Urinary bladder (tissue), 4 donors: ENCODE data around the gene ARSI. TPM values are rescaled to one million over a fixed set of nuclear protein-coding genes. Genes with fewer than 3 reads are reported as not detected.

Source experiments
- DNase-seq: peaks from one replicate; pipeline ENCODE4 v3.0.0-alpha.2; 2015; ENCODE audit errors: extremely low spot score
- H3K27ac ChIP-seq: one replicate; pipeline ENCODE4 v1.5.1; 2013; ENCODE audit warnings: low read depth, mild to moderate bottlenecking, moderate library complexity
- H3K36me3 ChIP-seq: one replicate; pipeline ENCODE4 v1.6.1; 2013; ENCODE audit warnings: mild to moderate bottlenecking, moderate library complexity; ENCODE audit not compliant: insufficient read depth
- H3K4me1 ChIP-seq: one replicate; pipeline ENCODE4 v1.6.1; 2013; ENCODE audit warnings: mild to moderate bottlenecking, moderate library complexity; ENCODE audit not compliant: insufficient read depth
- H3K4me3 ChIP-seq: one replicate; pipeline ENCODE4 v1.5.1; 2013; ENCODE audit warnings: low read depth, low read length
- WGBS: extraction: QIAGEN DNeasy Blood & Tissue Kit; methylation state at CpG from one replicate; pipeline ENCODE4 v1.1.7; 2013; 5-methylcytosine and 5-hydroxymethylcytosine counted together
- polyA plus RNA-seq: library from polyadenylated mRNA; stranded (reverse); fragments of 200-250 nt; gene quantifications from one replicate; pipeline ENCODE4 v1.2.3, GENCODE V29; 2013
- total RNA-seq: library from RNA; depleted of rRNA; stranded (reverse); fragments of >200 nt; gene quantifications from one replicate; pipeline ENCODE4 v1.2.3, GENCODE V29; 2014
- donor health status: healthy with polysubstance abuse.
- donor health status: healthy.

Gene ARSI
- total and polyA plus RNA-seq, 2 donors = 4.8 to 16.8 TPM

- Histone ChIP-seq H3K27ac (no peak overlapping the region), H3K4me1 (no peaks in the 10 kb centered on the region), H3K4me3 (no peak overlapping the region), H3K36me3 (no peaks in the 10 kb centered on the region)
- WGBS = 47% methylated on average over 12 of the region's 12 CpGs
- no peak for DNase-seq
Measured at GRCh38 chr5:150270541-150271295, 32.0 kb downstream of the ARSI start.

GRCh38 chr5:150266871-150267291 lies 35.8 kb downstream of the ARSI start:
- WGBS = 91% methylated on average over 4 of the region's 4 CpGs
- no peak overlapping the region for H3K4me3 ChIP-seq
- H3K27ac ChIP-seq = no peak overlapping the region
- no peaks in the 10 kb centered on the region for H3K4me1 ChIP-seq
- no peak for DNase-seq
- H3K36me3 ChIP-seq = no peaks in the 10 kb centered on the region

DNA sequence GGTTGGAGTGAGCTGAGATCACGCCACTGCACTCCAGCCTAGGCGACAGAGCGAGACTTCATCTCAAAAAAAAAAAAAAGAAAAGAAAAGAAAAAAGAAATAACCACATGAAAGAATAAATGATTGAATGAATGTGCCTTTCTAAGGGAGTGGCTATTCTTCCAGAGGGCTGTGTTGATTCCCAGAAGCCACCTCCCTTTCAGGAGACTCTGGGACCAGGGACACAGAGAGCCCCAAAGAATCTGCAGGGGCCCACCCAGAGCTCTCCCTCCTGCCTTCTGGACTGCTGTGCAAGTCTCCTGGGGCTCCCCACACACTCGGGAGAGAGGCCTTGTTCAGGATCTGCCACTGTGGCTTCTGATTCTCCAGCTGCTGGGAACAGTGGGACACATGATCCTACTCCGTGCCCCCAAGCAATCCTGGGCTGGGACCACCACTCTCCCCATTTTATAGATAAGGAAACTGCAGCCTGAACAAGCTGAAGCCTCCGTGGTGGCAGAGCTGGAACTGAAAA lies 36.8 kb downstream of the ARSI start:
- H3K27ac ChIP-seq = no peak overlapping the region
- 79% methylated on average over 6 of the region's 6 CpGs for WGBS

DNA sequence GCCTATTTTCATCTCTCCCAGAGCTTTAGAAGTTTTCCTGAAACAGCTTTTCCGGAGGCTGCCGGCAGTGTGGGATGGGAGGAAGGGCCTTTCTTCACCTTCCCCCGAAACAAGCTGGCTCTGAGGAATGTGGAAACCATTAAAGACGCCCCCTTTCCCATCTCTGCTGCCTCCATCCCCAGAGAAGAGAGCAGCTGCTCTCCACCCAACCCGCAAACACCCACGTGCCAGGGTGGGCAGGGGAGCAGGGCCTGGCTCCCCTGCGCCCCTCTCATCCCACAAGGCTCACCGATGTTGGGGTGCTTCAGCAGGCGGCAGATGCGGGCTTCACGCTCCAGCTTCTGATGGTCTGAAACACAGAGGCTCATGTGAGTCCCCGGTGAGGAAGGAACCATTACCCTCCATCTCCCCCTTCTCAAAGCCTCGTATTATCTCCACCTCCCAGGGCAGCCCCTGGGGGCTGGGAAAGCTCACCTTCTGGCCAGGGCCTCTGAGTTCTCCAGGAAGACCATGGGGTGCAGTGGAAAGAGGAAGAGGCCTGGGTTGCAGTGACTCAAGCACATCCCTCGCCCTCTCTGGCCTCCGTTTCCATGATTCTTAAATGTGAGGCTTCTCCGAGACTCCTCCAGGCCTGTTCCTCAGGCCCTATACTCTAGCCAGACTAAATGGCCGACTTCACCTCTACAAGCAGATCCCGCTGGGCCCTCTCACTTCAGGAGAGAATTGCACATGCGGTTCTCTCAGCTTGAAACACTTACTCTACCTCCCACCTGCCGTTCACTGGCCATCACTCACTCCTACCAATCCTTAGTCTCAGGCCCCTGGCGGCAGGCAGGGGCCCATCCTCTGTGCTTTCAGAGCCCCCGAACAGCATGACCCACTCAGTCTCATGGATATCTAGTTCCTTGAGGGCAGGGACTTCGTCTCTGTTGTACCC lies 37.8 kb downstream of the ARSI start:
- Histone ChIP-seq H3K27ac (no peak overlapping the region), H3K36me3 (no peaks in the 10 kb centered on the region), H3K4me3 (no peak overlapping the region), H3K4me1 (no peaks in the 10 kb centered on the region)
- DNase-seq = no peak
- WGBS = 88% methylated on average over 23 of the region's 23 CpGs

More for the DNA sequence above, 36.8 kb downstream of the ARSI start:
- Histone ChIP-seq H3K36me3 (no peaks in the 10 kb centered on the region), H3K4me1 (no peaks in the 10 kb centered on the region), H3K4me3 (no peak overlapping the region)
- DNase-seq = no peak

DNA sequence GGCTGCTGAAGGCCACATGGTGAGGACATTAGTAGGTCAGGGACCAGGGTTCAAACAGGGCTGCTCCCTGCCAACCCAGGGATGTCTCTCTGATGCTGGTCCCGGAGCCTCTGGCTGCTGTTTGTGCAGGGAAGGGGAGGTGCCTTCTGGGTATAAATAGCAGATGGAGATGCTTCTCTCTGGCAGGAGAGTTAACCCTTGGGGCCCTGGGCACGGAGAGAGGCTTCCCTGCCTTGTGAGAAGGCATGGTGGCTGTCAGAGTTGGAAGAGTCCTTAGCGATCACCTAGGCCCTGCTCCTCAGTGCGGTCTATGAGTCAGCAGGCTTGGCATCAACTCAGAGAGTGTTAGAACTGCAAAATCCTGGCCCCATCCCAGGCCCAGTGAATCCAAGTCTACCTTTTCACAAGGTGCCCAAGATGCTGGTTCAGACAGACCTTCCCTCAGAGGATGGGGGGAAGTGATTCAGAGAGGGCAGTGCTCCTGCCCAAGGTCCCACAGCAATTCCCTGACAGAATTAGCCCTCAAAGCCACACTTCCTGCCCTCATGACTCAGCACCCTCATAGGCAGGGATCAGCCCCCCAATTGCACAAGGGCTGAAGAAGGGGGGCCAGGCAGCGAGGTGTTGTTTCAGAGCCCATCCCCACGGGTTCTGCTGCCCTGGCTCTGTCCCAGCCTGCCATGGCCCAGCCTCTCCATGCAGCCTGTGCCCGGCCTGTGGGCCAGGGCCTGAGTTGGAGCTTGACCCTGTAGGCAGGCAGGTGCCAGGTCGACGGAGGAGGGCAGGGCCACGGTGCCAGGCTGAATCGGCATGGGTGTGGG lies 38.7 kb downstream of the ARSI start:
- no peak for DNase-seq
- 44% methylated on average over 11 of the region's 11 CpGs for WGBS
- H3K27ac ChIP-seq = no peak overlapping the region
- H3K36me3 ChIP-seq = no peaks in the 10 kb centered on the region
- H3K4me1 ChIP-seq = no peaks in the 10 kb centered on the region
- H3K4me3 ChIP-seq = no peak overlapping the region

- Histone ChIP-seq H3K36me3 (no peaks in the 10 kb centered on the region), H3K4me1 (no peaks in the 10 kb centered on the region), H3K27ac (no peak overlapping the region), H3K4me3 (no peak overlapping the region)
- 67% methylated on average over 5 of the region's 5 CpGs for WGBS
- DNase-seq = no peak
Measured at GRCh38 chr5:150263375-150263775, 39.3 kb downstream of the ARSI start.

GRCh38 chr5:150262502-150262901 lies 40.2 kb downstream of the ARSI start:
- no peak overlapping the region for H3K27ac ChIP-seq
- DNase-seq = no peak
- H3K4me1 ChIP-seq = no peaks in the 10 kb centered on the region
- 93% methylated on average over 7 of the region's 7 CpGs for WGBS
- no peaks in the 10 kb centered on the region for H3K36me3 ChIP-seq
- no peak overlapping the region for H3K4me3 ChIP-seq

GRCh38 chr5:150261231-150261630 lies 41.5 kb downstream of the ARSI start:
- DNase-seq = no peak
- no peak overlapping the region for H3K4me3 ChIP-seq
- no peaks in the 10 kb centered on the region for H3K4me1 ChIP-seq
- H3K27ac ChIP-seq = no peak overlapping the region
- 76% methylated on average over 8 of the region's 8 CpGs for WGBS
- no peaks in the 10 kb centered on the region for H3K36me3 ChIP-seq

DNA sequence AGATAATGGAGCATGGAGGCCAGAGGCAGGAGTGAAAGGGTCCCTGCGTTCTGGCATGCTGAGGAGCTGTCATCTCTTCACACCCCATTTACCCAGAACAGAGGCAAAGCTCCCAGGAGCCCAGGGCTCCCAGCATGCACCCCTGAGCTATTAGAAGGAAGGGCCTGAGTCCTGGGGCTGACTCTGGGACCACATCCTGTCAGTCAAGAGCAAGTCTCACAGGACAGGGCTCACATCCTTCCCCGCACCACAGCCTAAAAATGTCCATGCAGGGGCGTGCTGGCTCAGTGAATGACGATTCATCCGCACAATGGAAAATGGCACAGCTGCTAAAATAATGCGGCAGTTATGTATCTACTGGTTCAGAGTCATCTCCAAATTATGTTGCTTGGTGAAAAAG lies 44.6 kb downstream of the ARSI start:
- Histone ChIP-seq H3K27ac (no peak overlapping the region), H3K36me3 (no peaks in the 10 kb centered on the region), H3K4me1 (no peaks in the 10 kb centered on the region), H3K4me3 (no peak overlapping the region)
- no peak for DNase-seq
- WGBS = 78% methylated on average over 6 of the region's 6 CpGs

DNA sequence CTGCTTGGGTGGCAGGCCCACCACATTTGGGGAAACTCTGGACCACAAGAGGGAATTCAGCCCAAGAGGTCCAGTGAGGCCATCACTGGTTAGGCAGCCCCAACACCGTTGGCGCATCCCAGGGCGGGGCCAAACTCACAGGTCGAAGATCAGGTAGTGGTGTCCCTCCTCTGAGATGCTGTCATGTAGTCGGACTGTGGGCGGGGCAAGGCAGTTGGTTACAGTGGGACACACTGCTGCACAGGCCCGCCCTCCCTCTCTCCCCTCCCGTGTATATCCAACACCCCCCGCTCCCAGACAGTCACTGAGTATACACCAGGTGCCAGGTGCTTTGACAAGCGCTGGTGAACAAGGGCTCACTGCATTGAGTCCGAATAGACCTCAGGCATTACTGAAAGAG lies 45.3 kb downstream of the ARSI start:
- WGBS = 90% methylated on average over 11 of the region's 11 CpGs
- Histone ChIP-seq H3K36me3 (no peaks in the 10 kb centered on the region), H3K4me3 (no peak overlapping the region), H3K4me1 (no peaks in the 10 kb centered on the region), H3K27ac (no peak overlapping the region)
- no peak for DNase-seq

DNA sequence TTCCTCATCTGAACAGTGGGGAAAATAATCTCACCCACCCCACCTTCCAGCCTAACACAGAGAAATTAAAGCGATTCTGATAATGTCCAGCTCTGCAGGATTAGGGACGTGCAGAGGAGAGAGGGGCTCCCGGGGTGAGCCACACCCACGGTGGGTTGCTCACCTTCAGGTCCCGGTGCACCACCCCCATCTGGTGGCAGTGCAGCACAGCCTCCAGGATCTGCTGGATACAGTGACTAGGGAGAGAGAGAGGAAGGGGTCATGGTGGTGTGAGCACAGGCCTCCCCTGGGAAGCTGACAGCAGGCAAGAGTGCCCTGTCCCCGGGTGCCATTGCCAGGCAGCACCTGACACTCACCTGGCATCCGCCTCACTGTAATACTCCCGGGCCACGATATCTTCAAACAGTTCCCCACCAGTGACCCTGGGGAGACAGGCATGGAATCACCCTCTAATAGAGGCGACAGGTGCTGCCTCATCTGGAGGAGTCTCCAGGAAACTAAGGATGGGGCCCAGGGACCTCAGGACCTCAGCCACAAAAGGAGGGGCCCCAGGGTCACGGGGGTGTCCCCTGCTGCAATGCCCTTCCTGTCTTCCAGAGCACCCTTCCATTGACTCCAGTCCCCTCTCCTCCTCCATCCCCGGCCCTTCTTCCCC lies 46.2 kb downstream of the ARSI start:
- no peak for DNase-seq

GRCh38 chr5:150255659-150256409 lies 46.9 kb downstream of the ARSI start:
- Histone ChIP-seq H3K27ac (no peak overlapping the region), H3K4me3 (no peak overlapping the region), H3K4me1 (no peaks in the 10 kb centered on the region), H3K36me3 (no peaks in the 10 kb centered on the region)
- WGBS = 77% methylated on average over 6 of the region's 6 CpGs
- no peak for DNase-seq

More for the DNA sequence above, 46.2 kb downstream of the ARSI start:
- H3K4me1 ChIP-seq = no peaks in the 10 kb centered on the region
- WGBS = 84% methylated on average over 12 of the region's 12 CpGs
- no peaks in the 10 kb centered on the region for H3K36me3 ChIP-seq
- H3K4me3 ChIP-seq = no peak overlapping the region
- H3K27ac ChIP-seq = no peak overlapping the region
